Measurements from ENCODE around the gene STK31.
A peak's percentile ranks its signal among the peaks of the same experiment; 100 is the strongest.
"Not testable (repeated sequence)": the region's sequence is repeated elsewhere in the genome, so short reads cannot be mapped to it uniquely, and the experiment has no call there.

STK31 gene

DNA sequence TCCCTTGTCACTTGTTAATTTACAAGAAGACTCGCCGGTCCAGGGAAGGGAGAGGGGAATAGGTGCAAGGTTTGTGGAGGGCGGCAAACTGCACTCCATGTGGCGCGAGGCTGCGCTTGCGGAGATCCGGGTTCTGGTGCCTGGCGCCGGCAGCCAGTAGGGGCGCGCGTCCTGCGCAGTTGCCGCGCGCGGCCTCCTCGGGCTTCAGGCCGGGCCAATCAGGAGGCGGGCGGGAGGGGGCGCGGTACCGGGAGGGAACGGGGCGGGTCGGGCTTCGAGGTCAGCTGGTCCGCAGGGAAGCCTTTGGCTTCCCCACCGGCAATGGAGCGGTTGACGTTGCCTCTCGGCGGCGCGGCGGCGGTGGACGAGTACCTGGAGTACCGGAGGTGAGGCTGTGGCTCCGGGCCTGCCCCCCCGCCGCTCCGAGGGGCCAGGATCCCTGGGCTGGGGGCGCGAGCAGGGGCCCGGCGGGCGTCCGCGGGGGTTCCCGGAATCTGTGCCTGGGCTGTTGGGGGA is 30.1 kb upstream of the STK31 start, which contains the start of gene FAM221A:
Gene FAM221A, plus strand, starts transcription at position 302 of the 516 bp plus-strand sequence. Its CDS starts 20 bp downstream, at position 322.
- peak; percentile 89 for TF ChIP-seq CTCF (IDR thresholded peaks at IDR 0.05; ENCODE audit: insufficient read depth, low read depth, low read length, missing control alignments)
- H3K4me3 ChIP-seq (ENCODE audit: low read depth, low read length): peak within 1 kb of the TSS; percentile 82
- peak; percentile 92 for DNase-seq (ENCODE audit: low read depth)

DNA sequence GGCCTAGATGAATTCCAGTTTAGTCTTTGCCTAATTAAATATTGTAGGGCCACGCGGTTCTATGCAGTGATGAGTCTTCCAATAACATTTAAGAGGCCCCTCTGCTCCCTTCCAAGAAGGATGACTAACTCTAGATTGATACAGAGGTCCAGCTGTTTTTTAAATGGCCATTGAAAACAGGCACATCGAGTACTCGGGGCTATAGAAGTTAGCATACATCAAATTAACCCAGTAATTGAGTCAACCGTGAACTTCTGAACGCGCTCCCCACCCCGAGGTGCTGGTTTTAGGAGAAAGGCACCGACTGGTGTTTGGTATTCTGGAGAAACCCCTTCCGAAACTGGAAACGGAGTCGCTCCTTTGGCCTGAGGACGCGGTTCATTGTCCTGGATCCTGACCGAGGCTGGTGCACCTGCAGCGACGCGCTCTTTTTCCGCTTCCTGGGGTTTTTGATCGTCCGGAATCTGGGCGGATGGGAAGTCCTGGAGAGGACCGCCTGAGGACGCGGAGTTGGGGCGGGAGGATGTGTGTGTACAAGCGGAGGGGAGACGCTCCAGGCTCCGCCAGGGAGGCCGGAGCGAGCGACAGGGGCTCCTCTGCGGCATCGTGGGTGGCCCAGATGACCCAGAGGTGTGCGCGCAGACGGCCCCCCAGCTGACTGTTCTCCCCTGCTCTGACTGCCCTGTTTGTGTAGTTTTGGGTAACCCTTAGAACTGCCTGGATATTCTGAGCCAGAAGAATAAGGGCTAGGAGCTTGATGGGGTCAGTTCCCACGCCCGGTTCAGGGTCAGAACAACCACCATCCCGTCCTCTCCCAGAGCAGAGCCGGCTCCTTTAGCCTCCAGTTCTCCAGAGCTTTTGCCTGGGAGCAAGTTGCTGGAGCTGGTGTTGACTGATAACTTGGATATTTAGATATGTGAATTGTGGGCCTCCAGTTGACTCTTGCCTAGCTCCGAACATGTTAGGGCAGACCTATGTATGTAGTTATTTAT is 29.3 kb upstream of the STK31 start:
- peak overlapping the region; percentile 82 for H3K4me3 ChIP-seq (ENCODE audit: low read depth, low read length)
- TF ChIP-seq CTCF (IDR thresholded peaks at IDR 0.05; ENCODE audit: insufficient read depth, low read depth, low read length, missing control alignments): no peak
- DNase-seq (ENCODE audit: low read depth): peak; percentile 81

- DNase-seq (ENCODE audit: low read depth): not testable (repeated sequence)
Observed at GRCh38 chr7:23684041-23684440, 26.0 kb upstream of the STK31 start.

GRCh38 chr7:23685731-23686130 is 24.3 kb upstream of the STK31 start:
- no peak for DNase-seq (ENCODE audit: low read depth)
- TF ChIP-seq CTCF (IDR thresholded peaks at IDR 0.05; ENCODE audit: insufficient read depth, low read depth, low read length, missing control alignments): no peak
- H3K4me3 ChIP-seq (ENCODE audit: low read depth, low read length): no peak overlapping the region

More at GRCh38 chr7:23684041-23684440, 26.0 kb upstream of the STK31 start:
- H3K4me3 ChIP-seq (ENCODE audit: low read depth, low read length): not testable (repeated sequence)

DNA sequence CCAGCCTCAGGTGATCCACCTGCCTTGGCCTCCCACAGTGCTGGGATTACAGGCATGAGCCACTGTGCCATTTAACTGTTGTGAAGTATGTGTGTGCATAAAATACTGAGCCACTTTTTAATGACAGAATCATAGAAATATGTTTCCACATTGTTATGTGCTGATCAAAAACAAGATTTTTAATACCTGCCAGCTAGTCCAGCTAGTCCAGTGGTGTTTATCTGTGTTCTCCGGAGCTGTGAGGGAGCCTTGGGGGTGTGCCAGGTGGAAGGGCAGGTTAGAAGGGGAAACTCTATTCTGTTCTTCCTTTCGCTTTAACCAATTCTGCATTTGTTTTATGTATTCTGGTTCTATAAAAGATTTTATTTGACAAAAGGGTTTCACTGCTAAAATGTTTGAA is 23.0 kb upstream of the STK31 start:
- TF ChIP-seq CTCF (IDR thresholded peaks at IDR 0.05; ENCODE audit: insufficient read depth, low read depth, low read length, missing control alignments): no peak

DNA sequence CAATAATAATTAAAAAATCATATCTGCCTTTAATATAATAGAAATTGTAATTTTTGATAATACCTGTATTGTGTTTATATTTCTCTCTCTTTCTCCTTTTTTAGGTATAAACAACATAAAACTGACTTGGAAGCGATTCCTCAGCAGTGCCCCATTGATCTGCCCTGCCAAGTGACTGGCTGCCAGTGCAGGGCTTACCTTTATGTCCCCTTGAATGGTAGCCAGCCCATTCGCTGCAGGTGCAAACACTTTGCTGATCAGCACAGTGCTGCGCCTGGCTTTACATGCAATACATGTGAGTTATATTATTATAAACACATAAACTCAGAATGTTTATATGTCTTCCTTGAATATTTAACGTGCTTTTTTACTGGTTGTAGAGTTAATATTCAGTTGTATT is 20.9 kb upstream of the STK31 start:
- no peak for TF ChIP-seq CTCF (IDR thresholded peaks at IDR 0.05; ENCODE audit: insufficient read depth, low read depth, low read length, missing control alignments)
- no peak for DNase-seq (ENCODE audit: low read depth)
- H3K4me3 ChIP-seq (ENCODE audit: low read depth, low read length): no peak overlapping the region

More for the DNA sequence above, 23.0 kb upstream of the STK31 start:
- no peak for DNase-seq (ENCODE audit: low read depth)
- no peak overlapping the region for H3K4me3 ChIP-seq (ENCODE audit: low read depth, low read length)

- no peak for TF ChIP-seq CTCF (IDR thresholded peaks at IDR 0.05; ENCODE audit: insufficient read depth, low read depth, low read length, missing control alignments)
- no peak for DNase-seq (ENCODE audit: low read depth)
- no peak overlapping the region for H3K4me3 ChIP-seq (ENCODE audit: low read depth, low read length)
Observed at GRCh38 chr7:23691320-23691719, 18.7 kb upstream of the STK31 start.
